ENCODE results near the gene OR1F1. TPM values are rescaled to one million over a fixed set of nuclear protein-coding genes. Genes with fewer than 3 reads are reported as not detected.
A peak's percentile ranks its signal among the peaks of the same experiment; 100 is the strongest.

Gene OR1F1
- total RNA-seq, 1 experiment from 2014 or later, result not detected

DNA sequence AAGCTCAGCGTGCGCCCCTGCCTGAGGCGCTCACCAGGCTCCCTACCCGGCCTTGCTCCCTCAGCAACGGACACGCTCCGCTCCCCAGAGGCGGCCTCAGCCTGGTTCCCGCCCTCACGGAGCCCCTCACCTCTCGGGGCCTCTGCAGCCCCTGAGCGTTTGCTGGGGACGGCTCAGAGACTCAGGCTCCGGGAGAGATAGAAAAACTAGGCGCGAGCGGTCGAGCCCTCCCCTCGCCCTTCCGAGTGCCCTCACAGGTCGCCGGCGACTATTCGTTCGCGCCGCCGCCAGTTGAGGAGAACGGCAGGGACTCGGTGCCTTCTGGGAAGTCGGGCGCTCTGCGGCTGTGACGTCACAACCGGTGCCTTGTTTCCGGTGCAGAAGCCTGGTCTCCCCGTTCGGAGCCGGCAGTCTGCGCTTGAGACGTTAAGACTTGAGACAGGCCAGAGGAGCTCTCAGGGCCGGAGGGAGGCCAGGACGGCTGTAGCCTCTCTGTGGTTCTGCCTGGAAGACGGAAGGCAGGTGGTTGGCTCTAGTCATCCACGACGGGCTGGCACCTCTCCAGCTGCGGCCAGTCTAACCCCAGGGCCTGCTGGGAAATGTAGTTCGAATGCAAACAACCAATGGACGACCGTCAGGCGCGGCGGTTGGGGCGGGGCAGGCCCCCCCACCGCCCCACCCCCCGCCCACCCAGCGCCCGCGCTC, 47.0 kb downstream of the OR1F1 start, which contains the start of gene ZNF200:
Gene ZNF200 (minus strand): TSS at position 302 of the 705 bp plus-strand sequence. CDS start 1,403 bp downstream, outside the sequence.
- BruUV-seq (replicated peaks), result no TSS peak
- intact Hi-C loops (cut with micrococcal nuclease; ENCODE audit: unreplicated experiment), result loop anchor here (2.0 kb wide), 1 partner anchor 30 kb away; no protein-coding TSS in a partner anchor
- no peaks in the 10 kb centered on the region; the same call in 1 of the 2 replicates for H3K36me3 ChIP-seq (ENCODE audit: control insufficient read depth, insufficient read depth, low read length)
- peak within 1 kb of the TSS; percentile 96 for H3K4me3 ChIP-seq (ENCODE audit: low read depth, low read length)
- H3K36me3 Mint-ChIP-seq (ENCODE audit: insufficient read depth, unreplicated experiment), result peaks cover 41% of the 10 kb centered on the region
- no peaks in the 10 kb centered on the region for H3K4me1 Mint-ChIP-seq (ENCODE audit: low read depth, unreplicated experiment)
- peak; percentile 93 to 94 for DNase-seq
- peaks cover 6% of the 10 kb centered on the region for H3K9me3 ChIP-seq
- peaks cover 5% of the 10 kb centered on the region for H3K9me3 Mint-ChIP-seq (ENCODE audit: unreplicated experiment)
- ChIA-PET POLR2A (interaction anchor here (0.5 to 0.8 kb wide), 4 partner anchors 48 to 166 kb away, joined by 3 to 4 read pairs (median 4); partner anchors contain the start of genes ZNF174 and ZSCAN32), CTCF (no interaction called here)
- peak within 1 kb of the TSS; percentile 93 for H3K27ac Mint-ChIP-seq (ENCODE audit: unreplicated experiment)
- no peaks in the 10 kb centered on the region for H3K27me3 Mint-ChIP-seq (ENCODE audit: insufficient read depth, unreplicated experiment)
- no peaks in the 10 kb centered on the region for H3K27me3 ChIP-seq (replicated peaks; ENCODE audit: control insufficient read depth, insufficient read depth, low read length)
- H3K4me1 ChIP-seq, result 0 out of 2 replicates have a peak, but pooled peaks cover 4% of the 10 kb centered on the region
- H3K4me3 Mint-ChIP-seq (ENCODE audit: unreplicated experiment), result peak within 1 kb of the TSS; percentile 83
- TF ChIP-seq, protein P1, sequence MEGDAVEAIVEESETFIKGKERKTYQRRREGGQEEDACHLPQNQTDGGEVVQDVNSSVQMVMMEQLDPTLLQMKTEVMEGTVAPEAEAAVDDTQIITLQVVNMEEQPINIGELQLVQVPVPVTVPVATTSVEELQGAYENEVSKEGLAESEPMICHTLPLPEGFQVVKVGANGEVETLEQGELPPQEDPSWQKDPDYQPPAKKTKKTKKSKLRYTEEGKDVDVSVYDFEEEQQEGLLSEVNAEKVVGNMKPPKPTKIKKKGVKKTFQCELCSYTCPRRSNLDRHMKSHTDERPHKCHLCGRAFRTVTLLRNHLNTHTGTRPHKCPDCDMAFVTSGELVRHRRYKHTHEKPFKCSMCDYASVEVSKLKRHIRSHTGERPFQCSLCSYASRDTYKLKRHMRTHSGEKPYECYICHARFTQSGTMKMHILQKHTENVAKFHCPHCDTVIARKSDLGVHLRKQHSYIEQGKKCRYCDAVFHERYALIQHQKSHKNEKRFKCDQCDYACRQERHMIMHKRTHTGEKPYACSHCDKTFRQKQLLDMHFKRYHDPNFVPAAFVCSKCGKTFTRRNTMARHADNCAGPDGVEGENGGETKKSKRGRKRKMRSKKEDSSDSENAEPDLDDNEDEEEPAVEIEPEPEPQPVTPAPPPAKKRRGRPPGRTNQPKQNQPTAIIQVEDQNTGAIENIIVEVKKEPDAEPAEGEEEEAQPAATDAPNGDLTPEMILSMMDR (IDR thresholded peaks at IDR 0.05; ENCODE audit: insufficient read depth in 1 of 2, low read depth in 1 of 2, low read length in 1 of 2, severe bottlenecking in 1 of 2, unreplicated experiment in 1 of 2), result no peak

DNA sequence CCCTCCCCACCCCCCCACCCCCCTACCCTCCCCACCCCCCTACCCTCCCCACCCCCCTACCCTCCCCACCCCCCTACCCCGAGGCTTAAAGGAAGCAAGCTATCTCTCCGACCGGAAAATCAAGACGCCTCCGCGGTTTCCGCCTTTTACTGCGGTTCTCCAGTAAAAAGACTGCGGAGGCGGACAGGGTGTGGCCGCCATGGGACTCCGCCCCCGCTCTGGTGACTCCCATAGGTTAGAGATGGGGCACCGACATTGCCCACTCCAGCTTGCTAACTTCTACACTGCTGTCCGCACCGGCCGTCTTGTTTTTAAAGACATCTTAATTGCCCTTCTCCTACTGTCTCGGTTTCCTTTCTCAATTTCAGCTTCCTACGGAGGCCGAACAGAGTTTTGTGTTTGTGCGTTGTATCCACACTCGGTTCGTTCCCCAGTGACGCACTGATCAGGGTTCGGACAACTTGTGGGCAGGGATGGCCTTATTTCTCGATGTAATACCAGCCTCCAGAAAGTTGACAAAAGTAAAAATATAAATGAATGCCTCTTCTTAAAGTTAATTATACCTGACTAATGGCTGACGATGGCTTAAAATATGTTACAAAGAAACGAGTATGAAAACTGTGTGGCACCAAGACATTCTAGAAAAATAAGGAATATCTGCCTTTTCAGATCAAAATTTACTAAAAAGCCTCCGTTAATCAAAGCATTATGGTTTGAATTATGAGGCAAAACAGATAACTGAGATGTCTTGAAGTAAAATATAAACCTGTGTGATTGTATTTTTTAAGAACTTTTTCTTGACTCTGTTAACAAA, 48.1 kb downstream of the OR1F1 start:
- Mint-ChIP-seq H3K9me3 (ENCODE audit: unreplicated experiment) (no peaks in the 10 kb centered on the region), H3K27me3 (ENCODE audit: insufficient read depth, unreplicated experiment) (no peaks in the 10 kb centered on the region), H3K4me1 (ENCODE audit: low read depth, unreplicated experiment) (no peaks in the 10 kb centered on the region), H3K4me3 (ENCODE audit: unreplicated experiment) (peak overlapping the region; percentile 72), H3K27ac (ENCODE audit: unreplicated experiment) (no peak overlapping the region), H3K36me3 (ENCODE audit: insufficient read depth, unreplicated experiment) (peaks cover 31% of the 10 kb centered on the region)
- ChIA-PET CTCF (no interaction called here), POLR2A (interaction anchor here (0.5 to 0.7 kb wide), 3 partner anchors 47 to 165 kb away, joined by 3 to 4 read pairs (median 3); partner anchors contain the start of genes ZNF174 and ZSCAN32)
- Histone ChIP-seq H3K27me3 (replicated peaks; ENCODE audit: control insufficient read depth, insufficient read depth, low read length) (no peaks in the 10 kb centered on the region), H3K36me3 (ENCODE audit: control insufficient read depth, insufficient read depth, low read length) (no peaks in the 10 kb centered on the region; the same call in 1 of the 2 replicates), H3K9me3 (peaks cover 6% of the 10 kb centered on the region), H3K4me3 (ENCODE audit: low read depth, low read length) (no peak overlapping the region), H3K4me1 (0 out of 2 replicates have a peak, but pooled peaks cover 4% of the 10 kb centered on the region)
- BruUV-seq (replicated peaks), result no TSS peak
- peak; percentile 57 to 79 for DNase-seq
- intact Hi-C loops (cut with micrococcal nuclease; ENCODE audit: unreplicated experiment), result loop anchor here (2.0 kb wide), 1 partner anchor 29 kb away; no protein-coding TSS in a partner anchor
- TF ChIP-seq, protein P1 (IDR thresholded peaks at IDR 0.05; ENCODE audit: insufficient read depth in 1 of 2, low read depth in 1 of 2, low read length in 1 of 2, severe bottlenecking in 1 of 2, unreplicated experiment in 1 of 2), result no peak

DNA sequence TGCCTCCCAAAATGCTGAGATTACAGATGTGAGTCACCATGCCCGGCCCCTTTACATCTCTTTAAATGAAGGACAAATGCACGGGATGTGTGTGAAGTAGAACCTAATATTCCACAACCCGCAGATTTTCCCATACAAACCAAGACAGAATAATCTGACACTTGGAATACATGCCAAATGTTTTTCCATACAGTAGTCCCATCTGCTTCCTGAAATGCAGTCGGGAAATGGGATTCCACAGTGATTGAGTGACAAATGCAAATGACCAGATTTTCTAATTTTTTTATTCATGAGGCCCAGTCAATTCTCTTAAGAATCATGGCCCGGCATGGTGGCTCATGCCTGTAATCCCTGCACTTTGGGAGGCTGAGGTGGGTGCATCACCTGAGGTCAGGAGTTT, 53.8 kb downstream of the OR1F1 start:
- intact Hi-C loops (cut with micrococcal nuclease; ENCODE audit: unreplicated experiment), result no loop called here
- Mint-ChIP-seq H3K4me1 (ENCODE audit: low read depth, unreplicated experiment) (no peaks in the 10 kb centered on the region), H3K9me3 (ENCODE audit: unreplicated experiment) (no peaks in the 10 kb centered on the region), H3K36me3 (ENCODE audit: insufficient read depth, unreplicated experiment) (peaks cover 4% of the 10 kb centered on the region), H3K27ac (ENCODE audit: unreplicated experiment) (no peak overlapping the region), H3K4me3 (ENCODE audit: unreplicated experiment) (no peak overlapping the region), H3K27me3 (ENCODE audit: insufficient read depth, unreplicated experiment) (peaks cover 3% of the 10 kb centered on the region)
- POLR2A ChIA-PET, result no interaction called here
- no peak for DNase-seq
- TF ChIP-seq, protein P1 (IDR thresholded peaks at IDR 0.05; ENCODE audit: insufficient read depth in 1 of 2, low read depth in 1 of 2, low read length in 1 of 2, severe bottlenecking in 1 of 2, unreplicated experiment in 1 of 2), result no peak
- H3K27me3 ChIP-seq (replicated peaks; ENCODE audit: control insufficient read depth, insufficient read depth, low read length), result no peaks in the 10 kb centered on the region; the same call in 1 of the 2 replicates
- no peak overlapping the region for H3K4me3 ChIP-seq (ENCODE audit: low read depth, low read length)
- no peaks in the 10 kb centered on the region for H3K4me1 ChIP-seq
- CTCF ChIA-PET, result no interaction called here
- no peaks in the 10 kb centered on the region for H3K36me3 ChIP-seq (ENCODE audit: control insufficient read depth, insufficient read depth, low read length)
- BruUV-seq (replicated peaks), result no TSS peak
- no peaks in the 10 kb centered on the region; the same call in 1 of the 2 replicates for H3K9me3 ChIP-seq

Data from Caco-2 (cell line).